Retinal pigment epithelial cell (primary cell): ENCODE measurements around the gene NHLRC1.

ENCODE experiments used
- DNase-seq: peaks from one replicate; pipeline ENCODE4 v3.0.0-alpha.2; 2010; ENCODE audit warnings: low read depth
- H3K4me3 ChIP-seq: 2 replicates; pipeline ENCODE4 v1.5.1; 2011; ENCODE audit warnings: mild to moderate bottlenecking, low read length, control low read depth, moderate library complexity
- CTCF ChIP-seq: conservative IDR thresholded peaks from 2 replicates; pipeline ENCODE4 v1.5.1; 2011; ENCODE audit warnings: low read depth, low read length, control low read depth, inconsistent platforms

Gene NHLRC1

GRCh38 chr6:18087396-18088165, 34.9 kb downstream of the NHLRC1 start:
- TF ChIP-seq CTCF: no peak
- no peak overlapping the region for H3K4me3 ChIP-seq
- DNase-seq: peak; percentile 20

- no peak for TF ChIP-seq CTCF
- H3K4me3 ChIP-seq: no peak overlapping the region
- DNase-seq: no peak
Measured at GRCh38 chr6:18081025-18081668, 41.3 kb downstream of the NHLRC1 start.

- no peak for TF ChIP-seq CTCF
- DNase-seq: no peak
- no peak overlapping the region for H3K4me3 ChIP-seq
Measured at GRCh38 chr6:18080544-18080943, 41.9 kb downstream of the NHLRC1 start.

GRCh38 chr6:18078866-18079265, 43.6 kb downstream of the NHLRC1 start:
- TF ChIP-seq CTCF: no peak
- no peak for DNase-seq
- no peak overlapping the region for H3K4me3 ChIP-seq

- DNase-seq: no peak
- no peak overlapping the region for H3K4me3 ChIP-seq
- TF ChIP-seq CTCF: no peak
Measured at GRCh38 chr6:18076231-18076630, 46.2 kb downstream of the NHLRC1 start.

GRCh38 chr6:18072841-18073240, 49.6 kb downstream of the NHLRC1 start:
- no peak for DNase-seq
- H3K4me3 ChIP-seq: no peak overlapping the region
- TF ChIP-seq CTCF: no peak

- TF ChIP-seq CTCF: no peak
- H3K4me3 ChIP-seq: no peak overlapping the region
- DNase-seq: no peak
Measured at GRCh38 chr6:18070486-18070885, 52.0 kb downstream of the NHLRC1 start.
